ENCODE data around the gene EPRS1. TPM values are rescaled to one million over a fixed set of nuclear protein-coding genes. Genes with fewer than 3 reads are reported as not detected.

Gene EPRS1
- total and polyA plus RNA-seq, 2 of the 4 experiments (the other 2 are of a cell fraction) = 48.0 to 159 TPM

GRCh38 chr1:220040028-220040596, 6.2 kb downstream of the EPRS1 start:
- no peak for ATAC-seq (ENCODE audit: low read depth)
- Histone ChIP-seq H3K56ac (ENCODE audit: extremely low read depth, insufficient read depth, low read length) (no peak overlapping the region), H2AK9ac (replicated peaks; ENCODE audit: low read depth, low read length, poor library complexity) (no peak overlapping the region), H3K23ac (ENCODE audit: low read depth, low read length) (no peak overlapping the region), H3K4me2 (ENCODE audit: low read depth, low read length) (no peak overlapping the region), H3K18ac (ENCODE audit: low read depth, low read length) (no peak overlapping the region), H3K4me1 (ENCODE audit: control insufficient read depth, insufficient read depth, low read length) (0 out of 2 replicates have a peak, but pooled peaks cover under 1% of the 10 kb centered on the region), H4K91ac (ENCODE audit: insufficient read depth, low read depth, low read length) (no peak overlapping the region), H4K5ac (ENCODE audit: low read depth, low read length) (no peak overlapping the region), H2AK5ac (ENCODE audit: low read depth, low read length) (no peak overlapping the region), H3K27ac (ENCODE audit: insufficient read depth, low read length) (no peak overlapping the region), H3K9me3 (ENCODE audit: control insufficient read depth, insufficient read depth, low read length) (no peaks in the 10 kb centered on the region), H3K4ac (ENCODE audit: low read depth, low read length) (no peak overlapping the region), H3K27me3 (ENCODE audit: control insufficient read depth, insufficient read depth, low read length) (no peaks in the 10 kb centered on the region), H3K4me3 (ENCODE audit: insufficient read depth, low read depth, low read length) (no peak overlapping the region), H2BK120ac (ENCODE audit: low read depth, low read length) (no peak overlapping the region), H2BK15ac (ENCODE audit: low read depth, low read length) (no peak overlapping the region), H3K14ac (replicated peaks; ENCODE audit: low read depth, low read length) (no peak overlapping the region), H2BK5ac (ENCODE audit: low read depth, low read length, poor library complexity, severe bottlenecking) (no peak overlapping the region), H3K79me1 (ENCODE audit: low read depth in 1 of 2, low read length in 2 of 2) (peaks cover 5 to 32% of the 10 kb centered on the region in 2 experiments; a peak in 2 of 4 replicates), H3K9ac (ENCODE audit: low read depth, low read length) (no peak overlapping the region), H2AFZ (replicated peaks; ENCODE audit: low read length, poor library complexity) (no peak overlapping the region), H2BK20ac (ENCODE audit: low read depth, low read length) (no peak overlapping the region), H3K9me1 (ENCODE audit: insufficient read depth, low read length) (peaks cover 2% of the 10 kb centered on the region), H4K8ac (ENCODE audit: low read depth in 2 of 2, low read length in 2 of 2) (no peak overlapping the region), H3K36me3 (ENCODE audit: control insufficient read depth, insufficient read depth, low read length) (peaks cover 14% of the 10 kb centered on the region), H4K20me1 (ENCODE audit: insufficient read depth, low read length) (peaks cover 32% of the 10 kb centered on the region)
- intact Hi-C loops (cut with micrococcal nuclease) = no loop called here
- in situ Hi-C loops (cut with MboI; ENCODE audit: low sequenced_read_pairs) = no loop called here
- POLR2A ChIA-PET (ENCODE audit: unreplicated experiment) = no interaction called here
- no TSS peak for BruUV-seq (replicated peaks)
- CTCF ChIA-PET = no interaction called here
- no CpG with 5 or more reads among the region's 5 CpGs for WGBS, 2 experiments (ENCODE audit: extremely low coverage in 2 of 2, insufficient read length in 1 of 2)
- TF ChIP-seq FOS (IDR thresholded peaks at IDR 0.05; ENCODE audit: low read depth, low read length) = no peak
- peak; percentile 44 for TF ChIP-seq MAFK (IDR thresholded peaks at IDR 0.05; ENCODE audit: low read depth, low read length)
- dilution Hi-C loops (cut with HindIII; ENCODE audit: low sequenced_read_pairs, unreplicated experiment) = no loop called here
- DNase-seq = no peak
